Measurements from ENCODE around the gene TOP2B.

TOP2B gene

DNA sequence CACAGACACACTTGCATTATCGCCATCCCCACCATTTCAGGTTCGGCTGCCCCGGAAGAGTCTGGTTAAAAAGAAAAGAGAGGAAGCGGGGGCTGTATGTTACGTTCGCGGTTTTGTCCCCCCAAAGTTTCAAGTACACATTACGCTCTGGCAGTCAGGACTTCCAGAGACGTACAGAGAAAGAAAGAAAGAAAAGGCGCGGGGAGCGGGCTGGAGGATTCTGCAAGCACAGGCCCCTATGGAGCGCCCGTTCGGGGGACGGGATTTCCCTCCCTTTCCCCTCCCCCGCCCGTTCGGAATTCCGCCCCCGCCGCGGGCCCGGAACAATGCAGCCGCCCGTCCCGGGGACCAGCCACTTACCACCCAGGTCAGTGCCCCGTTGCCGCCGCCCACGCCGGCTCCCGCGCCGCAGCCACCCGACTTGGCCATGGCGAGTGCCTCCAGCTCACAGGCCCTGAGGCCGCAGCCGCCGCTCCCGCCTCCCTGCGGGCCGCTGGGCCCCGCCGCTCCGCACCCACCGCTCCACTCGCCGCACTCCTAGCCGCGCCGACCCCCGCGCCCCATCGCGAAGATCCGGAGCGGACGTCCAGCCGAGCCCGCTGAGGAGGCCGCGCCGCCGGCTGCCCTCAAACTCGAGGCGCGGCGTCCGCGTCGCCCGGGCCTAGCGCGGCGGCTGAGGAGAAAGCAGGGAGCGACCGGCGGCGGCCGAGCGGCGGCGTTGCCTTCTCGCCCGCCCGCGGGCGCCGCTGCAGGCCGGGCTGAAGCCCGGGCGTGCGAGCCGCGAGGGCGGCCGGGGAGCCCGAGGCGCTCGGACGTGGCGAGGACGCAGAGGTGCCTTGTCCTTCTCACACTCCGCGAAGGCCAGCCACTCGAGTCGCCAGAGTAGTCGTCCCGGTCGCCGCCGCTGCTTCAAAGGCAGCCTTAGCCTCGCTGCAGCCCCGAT, 567 bp downstream of the TOP2B start:
- H3K36me3 ChIP-seq (ENCODE audit: control insufficient read depth, insufficient read depth, low read length), result no peaks in the 10 kb centered on the region
- peaks cover 10% of the 10 kb centered on the region for H3K4me1 ChIP-seq (ENCODE audit: control insufficient read depth, insufficient read depth, low read length)
- H3K4me3 ChIP-seq (ENCODE audit: low read length), result peak overlapping the region; percentile 92
- no peaks in the 10 kb centered on the region for H3K27me3 ChIP-seq (ENCODE audit: control insufficient read depth, insufficient read depth, low read length)
- H3K27ac ChIP-seq (ENCODE audit: low read depth, low read length), result peak overlapping the region; percentile 96
- H3K9ac ChIP-seq (ENCODE audit: low read length), result peak overlapping the region; percentile 80

- Histone ChIP-seq H3K27ac (ENCODE audit: low read depth, low read length) (peak overlapping the region; percentile 96), H3K4me1 (ENCODE audit: control insufficient read depth, insufficient read depth, low read length) (peaks cover 12% of the 10 kb centered on the region), H3K36me3 (ENCODE audit: control insufficient read depth, insufficient read depth, low read length) (no peaks in the 10 kb centered on the region), H3K9ac (ENCODE audit: low read length) (peak overlapping the region; percentile 39), H3K27me3 (ENCODE audit: control insufficient read depth, insufficient read depth, low read length) (no peaks in the 10 kb centered on the region), H3K4me3 (ENCODE audit: low read length) (peak overlapping the region; percentile 92)
These were observed 1.3 kb downstream of the TOP2B start for GRCh38 chr3:25663347-25663868.

DNA sequence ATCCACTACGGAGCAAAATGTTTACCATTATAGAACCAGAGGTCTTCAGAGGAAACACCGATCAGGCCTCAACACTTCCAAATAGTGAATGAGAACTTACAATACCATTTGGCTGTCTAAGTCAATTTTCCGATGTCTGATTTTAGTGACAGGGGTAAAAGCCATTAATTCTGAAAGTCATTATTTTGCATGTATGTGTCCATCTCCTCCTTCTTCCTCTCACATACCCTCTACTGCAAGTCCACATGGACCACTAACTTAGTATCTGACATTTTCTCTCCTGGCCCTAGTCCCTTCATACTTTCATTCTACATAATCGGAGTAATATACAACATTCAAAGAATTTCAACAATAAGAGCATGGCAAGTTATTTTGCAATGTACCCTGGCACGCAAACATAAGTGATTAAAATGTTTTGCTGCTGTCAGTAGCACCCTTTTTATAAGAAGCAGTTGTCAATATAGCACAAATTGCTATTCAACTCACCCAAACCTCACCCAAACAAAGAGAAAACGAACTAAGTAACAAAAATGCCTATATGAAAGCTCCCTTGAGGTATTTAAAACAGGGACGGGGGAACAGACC, 1.9 kb downstream of the TOP2B start:
- Histone ChIP-seq H3K9ac (ENCODE audit: low read length) (no peak overlapping the region), H3K4me1 (ENCODE audit: control insufficient read depth, insufficient read depth, low read length) (peaks cover 12% of the 10 kb centered on the region), H3K27me3 (ENCODE audit: control insufficient read depth, insufficient read depth, low read length) (no peaks in the 10 kb centered on the region), H3K27ac (ENCODE audit: low read depth, low read length) (peak overlapping the region; percentile 96), H3K36me3 (ENCODE audit: control insufficient read depth, insufficient read depth, low read length) (no peaks in the 10 kb centered on the region), H3K4me3 (ENCODE audit: low read length) (peak overlapping the region; percentile 92)

GRCh38 chr3:25661694-25662437, 2.8 kb downstream of the TOP2B start:
- Histone ChIP-seq H3K36me3 (ENCODE audit: control insufficient read depth, insufficient read depth, low read length) (no peaks in the 10 kb centered on the region), H3K4me1 (ENCODE audit: control insufficient read depth, insufficient read depth, low read length) (peaks cover 12% of the 10 kb centered on the region), H3K27me3 (ENCODE audit: control insufficient read depth, insufficient read depth, low read length) (no peaks in the 10 kb centered on the region), H3K27ac (ENCODE audit: low read depth, low read length) (no peak overlapping the region), H3K4me3 (ENCODE audit: low read length) (no peak overlapping the region), H3K9ac (ENCODE audit: low read length) (no peak overlapping the region)

GRCh38 chr3:25658836-25659235, 5.9 kb downstream of the TOP2B start:
- Histone ChIP-seq H3K4me1 (ENCODE audit: control insufficient read depth, insufficient read depth, low read length) (peaks cover 12% of the 10 kb centered on the region), H3K9ac (ENCODE audit: low read length) (no peak overlapping the region), H3K36me3 (ENCODE audit: control insufficient read depth, insufficient read depth, low read length) (no peaks in the 10 kb centered on the region), H3K27ac (ENCODE audit: low read depth, low read length) (no peak overlapping the region), H3K4me3 (ENCODE audit: low read length) (no peak overlapping the region), H3K27me3 (ENCODE audit: control insufficient read depth, insufficient read depth, low read length) (no peaks in the 10 kb centered on the region)

DNA sequence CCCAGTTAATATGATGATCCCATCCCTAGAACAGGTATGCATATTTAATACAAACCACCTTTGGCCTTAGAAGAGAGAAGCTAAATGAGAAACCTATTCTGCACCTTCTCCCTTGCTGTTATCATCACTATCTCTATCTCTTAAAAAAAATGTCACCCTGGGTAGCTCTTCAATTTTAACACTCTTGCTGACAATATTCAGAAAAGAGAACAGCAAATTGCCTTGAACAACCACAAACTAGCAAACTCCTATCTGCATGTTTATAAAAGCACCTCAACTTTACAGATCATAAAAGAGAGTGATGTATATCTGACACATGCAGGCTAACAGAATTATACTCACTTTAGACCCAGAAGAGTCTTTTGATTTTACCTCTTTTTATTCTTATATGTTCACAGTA, 7.4 kb downstream of the TOP2B start:
- Histone ChIP-seq H3K4me3 (ENCODE audit: low read length) (no peak overlapping the region), H3K27ac (ENCODE audit: low read depth, low read length) (no peak overlapping the region), H3K9ac (ENCODE audit: low read length) (no peak overlapping the region), H3K36me3 (ENCODE audit: control insufficient read depth, insufficient read depth, low read length) (no peaks in the 10 kb centered on the region), H3K27me3 (ENCODE audit: control insufficient read depth, insufficient read depth, low read length) (no peaks in the 10 kb centered on the region), H3K4me1 (ENCODE audit: control insufficient read depth, insufficient read depth, low read length) (peaks cover 6% of the 10 kb centered on the region)

- Histone ChIP-seq H3K9ac (ENCODE audit: low read length) (no peak overlapping the region), H3K27me3 (ENCODE audit: control insufficient read depth, insufficient read depth, low read length) (no peaks in the 10 kb centered on the region), H3K4me1 (ENCODE audit: control insufficient read depth, insufficient read depth, low read length) (peaks cover 2% of the 10 kb centered on the region), H3K4me3 (ENCODE audit: low read length) (no peak overlapping the region), H3K27ac (ENCODE audit: low read depth, low read length) (no peak overlapping the region), H3K36me3 (ENCODE audit: control insufficient read depth, insufficient read depth, low read length) (no peaks in the 10 kb centered on the region)
These were observed 9.0 kb downstream of the TOP2B start for GRCh38 chr3:25655659-25656058.

- H3K27ac ChIP-seq (ENCODE audit: low read depth, low read length), result no peak overlapping the region
- H3K36me3 ChIP-seq (ENCODE audit: control insufficient read depth, insufficient read depth, low read length), result no peaks in the 10 kb centered on the region
- no peak overlapping the region for H3K4me3 ChIP-seq (ENCODE audit: low read length)
- no peaks in the 10 kb centered on the region for H3K27me3 ChIP-seq (ENCODE audit: control insufficient read depth, insufficient read depth, low read length)
- peaks cover 2% of the 10 kb centered on the region for H3K4me1 ChIP-seq (ENCODE audit: control insufficient read depth, insufficient read depth, low read length)
- no peak overlapping the region for H3K9ac ChIP-seq (ENCODE audit: low read length)
These were observed 10.1 kb downstream of the TOP2B start for GRCh38 chr3:25654576-25654975.

GRCh38 chr3:25653322-25653721, 11.4 kb downstream of the TOP2B start:
- H3K9ac ChIP-seq (ENCODE audit: low read length), result no peak overlapping the region
- no peaks in the 10 kb centered on the region for H3K4me1 ChIP-seq (ENCODE audit: control insufficient read depth, insufficient read depth, low read length)
- H3K27me3 ChIP-seq (ENCODE audit: control insufficient read depth, insufficient read depth, low read length), result no peaks in the 10 kb centered on the region
- H3K4me3 ChIP-seq (ENCODE audit: low read length), result no peak overlapping the region
- H3K36me3 ChIP-seq (ENCODE audit: control insufficient read depth, insufficient read depth, low read length), result no peaks in the 10 kb centered on the region
- H3K27ac ChIP-seq (ENCODE audit: low read depth, low read length), result no peak overlapping the region

DNA sequence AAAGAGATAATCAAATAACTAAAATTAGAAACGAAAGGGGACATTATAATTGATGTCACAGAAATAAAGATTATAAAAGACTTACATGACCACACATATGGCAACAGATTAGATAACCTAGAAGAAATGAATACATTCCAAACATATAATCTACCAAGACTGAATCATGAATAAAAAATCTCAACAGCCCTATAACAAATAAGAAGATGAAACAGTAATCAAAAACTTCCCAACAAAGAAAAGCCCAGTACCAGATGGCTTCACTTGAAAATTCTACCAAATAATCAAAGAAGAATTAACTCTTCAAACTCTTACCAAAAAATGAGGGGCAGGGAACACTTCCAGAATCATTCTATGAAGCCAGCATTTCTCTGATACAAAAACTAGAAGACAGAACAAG, 11.8 kb downstream of the TOP2B start:
- no peak overlapping the region for H3K4me3 ChIP-seq (ENCODE audit: low read length)
- peaks cover under 1% of the 10 kb centered on the region for H3K4me1 ChIP-seq (ENCODE audit: control insufficient read depth, insufficient read depth, low read length)
- H3K9ac ChIP-seq (ENCODE audit: low read length), result no peak overlapping the region
- H3K27me3 ChIP-seq (ENCODE audit: control insufficient read depth, insufficient read depth, low read length), result no peaks in the 10 kb centered on the region
- H3K36me3 ChIP-seq (ENCODE audit: control insufficient read depth, insufficient read depth, low read length), result no peaks in the 10 kb centered on the region
- no peak overlapping the region for H3K27ac ChIP-seq (ENCODE audit: low read depth, low read length)

DNA sequence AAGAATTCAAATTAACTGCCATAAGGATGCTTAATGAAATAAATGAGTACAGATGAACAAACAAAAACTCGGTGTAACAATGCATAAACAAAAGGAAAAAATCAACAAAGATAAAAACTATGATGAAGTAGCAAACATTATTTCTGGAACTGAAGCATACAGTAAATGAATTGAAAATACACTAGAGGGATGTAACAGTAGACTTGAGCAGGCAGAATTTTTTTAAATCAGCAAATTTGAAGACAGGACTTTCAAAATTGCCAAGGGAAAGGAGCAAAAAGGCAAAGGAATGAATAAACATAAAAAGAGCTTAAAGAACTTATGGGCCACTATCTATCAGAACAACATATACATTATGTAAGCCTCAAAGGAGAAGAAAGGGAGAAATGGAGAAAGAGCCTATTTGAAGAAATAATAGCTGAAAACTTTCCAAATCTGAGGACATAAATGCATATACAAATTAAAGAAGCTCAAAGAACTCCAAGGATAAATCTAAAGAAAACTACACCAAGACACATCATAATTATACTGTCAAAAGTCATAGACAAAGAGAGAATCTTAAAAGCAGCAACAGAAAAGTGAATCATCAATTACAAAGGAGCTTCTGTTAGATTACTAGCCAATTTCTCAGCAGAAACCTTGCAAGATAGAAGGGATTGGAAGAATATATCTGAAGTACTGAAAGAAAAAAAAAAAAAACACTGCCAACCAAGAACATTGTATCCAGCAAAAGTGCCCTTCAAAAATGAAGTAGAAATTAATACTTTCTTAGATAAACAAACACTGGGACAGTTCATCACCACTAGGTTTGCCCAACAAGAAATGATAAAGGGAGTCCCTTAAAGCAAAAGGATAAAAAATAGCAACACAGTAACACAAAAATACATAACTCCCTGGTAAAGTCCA, 15.5 kb downstream of the TOP2B start:
- no peaks in the 10 kb centered on the region for H3K36me3 ChIP-seq (ENCODE audit: control insufficient read depth, insufficient read depth, low read length)
- no peak overlapping the region for H3K4me3 ChIP-seq (ENCODE audit: low read length)
- H3K9ac ChIP-seq (ENCODE audit: low read length), result no peak overlapping the region
- H3K27ac ChIP-seq (ENCODE audit: low read depth, low read length), result no peak overlapping the region
- H3K4me1 ChIP-seq (ENCODE audit: control insufficient read depth, insufficient read depth, low read length), result peaks cover 5% of the 10 kb centered on the region
- H3K27me3 ChIP-seq (ENCODE audit: control insufficient read depth, insufficient read depth, low read length), result no peaks in the 10 kb centered on the region

Measured in rectal smooth muscle tissue (tissue), 1 donor.